Heart left ventricle (tissue), 13 donors: ENCODE results near the gene ACIN1.
"Not testable (repeated sequence)": the region's sequence is repeated elsewhere in the genome, so short reads cannot be mapped to it uniquely, and the experiment has no call there.

Experiments used
- CTCF ChIP-seq, 12 donors: fragments of 200-600 bp; sonication (generic) in 4 of 12; IDR thresholded peaks; one replicate each; pipeline versions ENCODE4 v1.5.0 to v1.8.0; 2018 to 2022; ENCODE audit warnings: antibody characterized with exemption in 12 of 12, mild to moderate bottlenecking in 5 of 12
- POLR2A ChIP-seq, 2 donors: fragments of 450-650 bp; IDR thresholded peaks; one replicate each; pipeline ENCODE4 v1.6.1; 2017; ENCODE audit warnings: antibody characterized with exemption in 2 of 2, mild to moderate bottlenecking in 2 of 2, moderate library complexity in 2 of 2
- donor health status: ischemic (EF 13 %, LVEDD 7.1; RV severe dilation, severe dysfunction).
- donor health status: DM: no; HTN: yes; CAD: no.
- donor health status: DM: no; HTN: no; CAD: no.
- donor health status: ischemic (EF 25% LVEDD 6.9; RV normal size, moderate dysfunction).
- donor health status: ischemic (EF 25% LVEDD 5.7; RV mildly dilated, moderate dysfunction).
- donor health status: ischemic (EF 35%, LVEDD 5.7; RV mildly dilated, moderate dysfunction).
- donor health status: nonischemic (EF 11% LVEDD 7.7; RV severe dilation, severe dysfunction).
- donor health status: DM: yes; HTN: yes; CAD: no.
- donor health status: PGD.
- donor health status: ischemic (EF 29% LVEDD 5.4; RV normal size, mild dysfunction).
- donor health status: nonischemic (EF 23%, LVEDD 6.1; RV moderate dilation, normal function).

- TF ChIP-seq POLR2A, CTCF (IDR thresholded peaks at IDR 0.05): not testable (repeated sequence)
Observed at GRCh38 chr14:23107620-23108019, 12.7 kb upstream of the ACIN1 start.
